Gastrocnemius medialis (tissue), 4 donors: ENCODE data around the gene CWC25.

ENCODE experiments used
- CTCF ChIP-seq, 5 experiments: fragments of 450-650 bp in 3 of 5; fragments of 200-600 bp in 2 of 5; sonication (generic) in 2 of 5; IDR thresholded peaks in 4 of 5; conservative IDR thresholded peaks in 1 of 5; 1 replicate in 4 of 5; 2 replicates in 1 of 5; pipeline ENCODE4 v1.5.1; 2016 to 2019; ENCODE audit warnings: antibody characterized with exemption in 5 of 5, mild to moderate bottlenecking in 3 of 5, moderate library complexity in 3 of 5
- POLR2A ChIP-seq, 2 donors: fragments of 450-650 bp; IDR thresholded peaks; one replicate each; pipeline ENCODE4 v1.6.1; 2017; ENCODE audit warnings: antibody characterized with exemption in 2 of 2, mild to moderate bottlenecking in 2 of 2, moderate library complexity in 2 of 2

- TF ChIP-seq POLR2A (IDR thresholded peaks at IDR 0.05), result no peak
- no peak for TF ChIP-seq CTCF (IDR thresholded peaks at IDR 0.05 in 4 of 5, conservative IDR thresholded peaks at IDR 0.05 in 1 of 5)
These were observed 9.4 kb downstream of the CWC25 start for GRCh38 chr17:38815576-38816193.
